Body of pancreas (tissue), 4 donors: ENCODE measurements around the gene AIMP1. TPM values are rescaled to one million over a fixed set of nuclear protein-coding genes. Genes with fewer than 3 reads are reported as not detected.

Source experiments
- ATAC-seq: fragments of 150-250 bp; one replicate; pipeline ENCODE4 v1.9.1; 2016
- DNase-seq, 4 donors: peaks; one replicate each; pipeline ENCODE4 v3.0.0-alpha.2; 2019
- H3K27ac ChIP-seq, 4 donors: fragments of 200-600 bp; sonication (generic); 1 replicate in 3 of 4; 2 replicates in 1 of 4; pipeline versions ENCODE4 v1.5.1 to v1.6.1; 2016 to 2019; ENCODE audit warnings: mild to moderate bottlenecking in 1 of 4, mixed read lengths in 1 of 4, moderate library complexity in 1 of 4
- H3K27me3 ChIP-seq, 2 donors: fragments of 200-600 bp; sonication (generic); one replicate each; pipeline ENCODE4 v1.6.0; 2016; ENCODE audit warnings: mild to moderate bottlenecking in 1 of 2
- H3K36me3 ChIP-seq, 2 donors: fragments of 200-600 bp; sonication (generic); replicated peaks in 1 of 2; 2 replicates each; pipeline ENCODE4 v1.5.1; 2016; ENCODE audit warnings: low read depth in 2 of 2; ENCODE audit not compliant: insufficient read depth in 1 of 2
- H3K4me1 ChIP-seq: fragments of 200-600 bp; sonication (generic); one replicate; pipeline ENCODE4 v1.6.0; 2016
- H3K4me3 ChIP-seq, 2 donors: fragments of 200-600 bp; sonication (generic); 1 replicate in 1 of 2; 2 replicates in 1 of 2; pipeline ENCODE4 v1.5.1; 2016 to 2019
- H3K9me3 ChIP-seq, 3 donors: fragments of 200-600 bp; sonication (generic); 1 replicate in 2 of 3; 2 replicates in 1 of 3; pipeline ENCODE4 v1.5.1; 2016
- POLR2A ChIP-seq, 3 donors: fragments of 450-650 bp; IDR thresholded peaks; one replicate each; pipeline ENCODE4 v1.6.1; 2016; ENCODE audit warnings: antibody characterized with exemption in 3 of 3, mild to moderate bottlenecking in 2 of 3
- WGBS, 2 donors: methylation state at CpG; one replicate each; pipeline ENCODE4 v1.1.5; 2017; 5-methylcytosine and 5-hydroxymethylcytosine counted together
- intact Hi-C: fragments of 100-400 bp; cut with DNase I; formaldehyde crosslinking; loops from one replicate; pipeline ENCODE4 v1.15.1; 2023
- total RNA-seq, 2 donors: library from RNA; depleted of rRNA; stranded (reverse); fragments of >200 nt; gene quantifications; one replicate each; pipeline ENCODE4 v1.1.0, GENCODE V29; 2016
- TF ChIP-seq, protein P1 (sequence below), 7 experiments: fragments of 450-650 bp in 4 of 7; fragments of 200-600 bp in 3 of 7; sonication (generic) in 3 of 7; IDR thresholded peaks; one replicate each; pipeline ENCODE4 v1.5.1; 2016 to 2019; ENCODE audit warnings: antibody characterized with exemption in 7 of 7

The AIMP1 gene
- total RNA-seq, 2 donors from 2014 or later: 13.7 to 14.5 TPM

- H3K4me1 ChIP-seq: no peaks in the 10 kb centered on the region
- 30 to 43% methylated on average over 2 of the region's 2 CpGs for WGBS, 2 donors
- no peak for DNase-seq
- no peaks in the 10 kb centered on the region for H3K27me3 ChIP-seq
- no peaks in the 10 kb centered on the region for H3K9me3 ChIP-seq
- ATAC-seq: no peak
- TF ChIP-seq, protein P1, sequence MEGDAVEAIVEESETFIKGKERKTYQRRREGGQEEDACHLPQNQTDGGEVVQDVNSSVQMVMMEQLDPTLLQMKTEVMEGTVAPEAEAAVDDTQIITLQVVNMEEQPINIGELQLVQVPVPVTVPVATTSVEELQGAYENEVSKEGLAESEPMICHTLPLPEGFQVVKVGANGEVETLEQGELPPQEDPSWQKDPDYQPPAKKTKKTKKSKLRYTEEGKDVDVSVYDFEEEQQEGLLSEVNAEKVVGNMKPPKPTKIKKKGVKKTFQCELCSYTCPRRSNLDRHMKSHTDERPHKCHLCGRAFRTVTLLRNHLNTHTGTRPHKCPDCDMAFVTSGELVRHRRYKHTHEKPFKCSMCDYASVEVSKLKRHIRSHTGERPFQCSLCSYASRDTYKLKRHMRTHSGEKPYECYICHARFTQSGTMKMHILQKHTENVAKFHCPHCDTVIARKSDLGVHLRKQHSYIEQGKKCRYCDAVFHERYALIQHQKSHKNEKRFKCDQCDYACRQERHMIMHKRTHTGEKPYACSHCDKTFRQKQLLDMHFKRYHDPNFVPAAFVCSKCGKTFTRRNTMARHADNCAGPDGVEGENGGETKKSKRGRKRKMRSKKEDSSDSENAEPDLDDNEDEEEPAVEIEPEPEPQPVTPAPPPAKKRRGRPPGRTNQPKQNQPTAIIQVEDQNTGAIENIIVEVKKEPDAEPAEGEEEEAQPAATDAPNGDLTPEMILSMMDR (IDR thresholded peaks at IDR 0.05): no peak
- TF ChIP-seq POLR2A (IDR thresholded peaks at IDR 0.05): no peak
- no peaks in the 10 kb centered on the region for H3K36me3 ChIP-seq
- intact Hi-C loops: no loop called here
- H3K4me3 ChIP-seq: no peak overlapping the region
- H3K27ac ChIP-seq: no peak overlapping the region
Measured at GRCh38 chr4:106370214-106370613, 53.9 kb downstream of the AIMP1 start.

GRCh38 chr4:106371161-106371560 lies 54.8 kb downstream of the AIMP1 start:
- H3K27me3 ChIP-seq: no peaks in the 10 kb centered on the region
- H3K4me3 ChIP-seq: no peak overlapping the region
- no peak for DNase-seq
- no peak for ATAC-seq
- intact Hi-C loops: no loop called here
- H3K9me3 ChIP-seq: no peaks in the 10 kb centered on the region
- no peaks in the 10 kb centered on the region for H3K4me1 ChIP-seq
- no peaks in the 10 kb centered on the region for H3K36me3 ChIP-seq
- no peak for TF ChIP-seq POLR2A (IDR thresholded peaks at IDR 0.05)
- TF ChIP-seq, protein P1 (IDR thresholded peaks at IDR 0.05): no peak
- no peak overlapping the region for H3K27ac ChIP-seq

DNA sequence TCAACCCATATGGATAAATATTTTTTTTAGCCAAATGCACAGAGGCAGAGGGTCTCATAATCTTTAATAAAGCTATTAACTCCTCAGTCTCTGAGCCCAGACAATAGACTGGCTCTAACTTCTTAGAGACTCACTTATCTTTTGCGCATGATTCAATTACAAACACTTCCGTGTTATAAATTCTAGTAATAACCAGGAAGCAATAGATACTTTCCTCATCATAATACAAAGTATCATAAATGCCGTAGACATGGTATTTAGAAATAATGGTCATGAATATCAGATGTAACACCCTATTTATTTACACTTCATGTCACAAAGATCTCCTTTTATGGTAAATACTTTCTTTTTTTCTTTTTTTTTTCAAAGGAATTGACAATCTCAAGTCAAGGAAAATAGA lies 56.7 kb downstream of the AIMP1 start:
- no peaks in the 10 kb centered on the region for H3K36me3 ChIP-seq
- DNase-seq (no peak), ATAC-seq (no peak)
- H3K9me3 ChIP-seq: no peaks in the 10 kb centered on the region
- 52 to 61% methylated on average over 3 of the region's 3 CpGs for WGBS, 2 donors
- H3K4me3 ChIP-seq: no peak overlapping the region
- H3K27me3 ChIP-seq: no peaks in the 10 kb centered on the region
- TF ChIP-seq, protein P1 (IDR thresholded peaks at IDR 0.05): no peak
- no peak for TF ChIP-seq POLR2A (IDR thresholded peaks at IDR 0.05)
- H3K4me1 ChIP-seq: no peaks in the 10 kb centered on the region
- no peak overlapping the region for H3K27ac ChIP-seq
- intact Hi-C loops: no loop called here

- H3K4me3 ChIP-seq: no peak overlapping the region
- no peaks in the 10 kb centered on the region for H3K36me3 ChIP-seq
- intact Hi-C loops: no loop called here
- H3K4me1 ChIP-seq: no peaks in the 10 kb centered on the region
- H3K9me3 ChIP-seq: no peaks in the 10 kb centered on the region
- ATAC-seq: no peak
- DNase-seq: no peak
- TF ChIP-seq, protein P1 (IDR thresholded peaks at IDR 0.05): no peak
- no peak for TF ChIP-seq POLR2A (IDR thresholded peaks at IDR 0.05)
- no peaks in the 10 kb centered on the region for H3K27me3 ChIP-seq
- no peak overlapping the region for H3K27ac ChIP-seq
Measured at GRCh38 chr4:106380179-106380578, 63.8 kb downstream of the AIMP1 start.

DNA sequence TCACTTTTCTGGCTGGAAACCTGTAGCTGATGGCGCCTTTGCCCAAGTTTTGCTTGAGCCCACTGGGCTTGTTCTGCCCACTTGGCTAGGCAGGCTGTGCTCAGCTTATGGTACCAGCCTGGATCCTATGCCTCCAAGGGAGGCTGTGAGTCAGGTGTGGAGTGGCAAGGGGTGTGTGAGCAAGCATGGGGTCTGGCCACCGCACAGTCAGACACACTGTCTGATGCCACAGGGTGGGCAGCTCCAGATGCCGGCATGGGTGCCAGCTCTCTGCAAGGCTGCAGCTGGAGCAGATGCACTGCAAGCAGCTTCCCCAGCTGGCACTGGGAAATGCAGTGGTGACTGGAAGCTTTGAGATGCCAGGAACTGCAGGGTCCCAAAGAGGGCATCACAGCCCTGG lies 68.5 kb downstream of the AIMP1 start:
- intact Hi-C loops: no loop called here
- WGBS, 2 donors: 100% methylated on average over 1 to 3 of the region's 3 CpGs
- Histone ChIP-seq H3K36me3 (no peaks in the 10 kb centered on the region), H3K4me1 (no peaks in the 10 kb centered on the region), H3K27ac (no peak overlapping the region), H3K27me3 (no peaks in the 10 kb centered on the region), H3K9me3 (peaks cover 0 to 6% (median 0%) of the 10 kb centered on the region in 3 donors), H3K4me3 (no peak overlapping the region)
- no peak for DNase-seq
- TF ChIP-seq POLR2A (IDR thresholded peaks at IDR 0.05): no peak
- TF ChIP-seq, protein P1 (IDR thresholded peaks at IDR 0.05): no peak
- no peak for ATAC-seq
